Astrocyte (in vitro differentiated cells and primary cell): ENCODE data around the gene ST14. TPM values are rescaled to one million over a fixed set of nuclear protein-coding genes. Genes with fewer than 3 reads are reported as not detected.

Experiments used
- DNase-seq: peaks from one replicate; pipeline ENCODE4 v3.0.0-alpha.2; 2010; ENCODE audit warnings: low read depth
- FAIRE-seq: peaks from 2 replicates; lab custom pipeline; 2011; peaks lifted over from hg19 to GRCh38; lab: Jason Lieb, UNC
- H2AFZ ChIP-seq: 2 replicates; pipeline ENCODE4 v1.6.0; 2012; ENCODE audit warnings: low read depth, low read length, inconsistent platforms
- H3K27ac ChIP-seq: 2 replicates; pipeline ENCODE4 v1.5.1; 2011; ENCODE audit warnings: low read depth, low read length, inconsistent platforms
- H3K27me3 ChIP-seq: 2 replicates; pipeline ENCODE4 v1.6.0; 2011; ENCODE audit warnings: low read length, inconsistent platforms; ENCODE audit not compliant: insufficient read depth
- H3K36me3 ChIP-seq: 2 replicates; pipeline ENCODE4 v1.5.1; 2011; ENCODE audit warnings: low read length, inconsistent platforms; ENCODE audit not compliant: insufficient read depth
- H3K4me1 ChIP-seq: 2 replicates; pipeline ENCODE4 v1.5.1; 2011; ENCODE audit warnings: low read length, inconsistent platforms; ENCODE audit not compliant: insufficient read depth
- H3K4me2 ChIP-seq: 2 replicates; pipeline ENCODE4 v1.6.0; 2012; ENCODE audit warnings: low read length, inconsistent platforms
- H3K4me3 ChIP-seq: 2 replicates; pipeline ENCODE4 v1.5.1; 2011; ENCODE audit warnings: low read depth, mild to moderate bottlenecking, low read length, inconsistent platforms; ENCODE audit not compliant: insufficient read depth
- H3K79me2 ChIP-seq: 2 replicates; pipeline ENCODE4 v1.6.0; 2012; ENCODE audit warnings: mild to moderate bottlenecking, low read length, inconsistent platforms; ENCODE audit not compliant: insufficient read depth
- H3K9ac ChIP-seq: 2 replicates; pipeline ENCODE4 v1.6.0; 2012; ENCODE audit warnings: mild to moderate bottlenecking, low read length, inconsistent platforms
- H3K9me3 ChIP-seq: 2 replicates; pipeline ENCODE4 v1.5.1; 2012; ENCODE audit warnings: low read depth, mild to moderate bottlenecking, low read length, inconsistent platforms; ENCODE audit not compliant: insufficient read depth
- H4K20me1 ChIP-seq: 2 replicates; pipeline ENCODE4 v1.6.0; 2012; ENCODE audit warnings: low read length, inconsistent platforms; ENCODE audit not compliant: insufficient read depth
- H3K27ac Mint-ChIP-seq: one replicate; pipeline ENCODE4 v1.8.0; 2021; ENCODE audit warnings: mild to moderate bottlenecking, mixed read lengths; ENCODE audit not compliant: unreplicated experiment
- H3K27me3 Mint-ChIP-seq: one replicate; pipeline ENCODE4 v1.8.0; 2021; ENCODE audit warnings: low read depth, mixed read lengths; ENCODE audit not compliant: unreplicated experiment
- H3K36me3 Mint-ChIP-seq: one replicate; pipeline ENCODE4 v1.8.0; 2021; ENCODE audit warnings: low read depth, mixed read lengths; ENCODE audit not compliant: unreplicated experiment
- H3K4me1 Mint-ChIP-seq: one replicate; pipeline ENCODE4 v1.8.0; 2021; ENCODE audit warnings: low read depth, mixed read lengths; ENCODE audit not compliant: unreplicated experiment
- H3K4me3 Mint-ChIP-seq: one replicate; pipeline ENCODE4 v1.8.0; 2021; ENCODE audit warnings: mild to moderate bottlenecking, moderate library complexity, mixed read lengths; ENCODE audit not compliant: unreplicated experiment
- H3K9me3 Mint-ChIP-seq: one replicate; pipeline ENCODE4 v1.8.0; 2021; ENCODE audit warnings: mild to moderate bottlenecking, mixed read lengths; ENCODE audit not compliant: unreplicated experiment
- EZH2 ChIP-seq: IDR thresholded peaks from 2 replicates; pipeline ENCODE4 v1.6.1; 2012; ENCODE audit warnings: mild to moderate bottlenecking, low read length, inconsistent platforms; ENCODE audit not compliant: insufficient read depth
- total RNA-seq: library from RNA; stranded (reverse); gene quantifications from 2 replicates; pipeline ENCODE4 v1.2.1, GENCODE V29; 2021
- TF ChIP-seq, protein P1 (sequence below): IDR thresholded peaks from 2 replicates; pipeline ENCODE4 v1.5.1; 2011; ENCODE audit warnings: low read depth, mild to moderate bottlenecking, inconsistent platforms, low read length, moderate library complexity; ENCODE audit not compliant: insufficient read depth

The ST14 gene
- total RNA-seq, 1 donor from 2014 or later = 4.2 TPM

DNA sequence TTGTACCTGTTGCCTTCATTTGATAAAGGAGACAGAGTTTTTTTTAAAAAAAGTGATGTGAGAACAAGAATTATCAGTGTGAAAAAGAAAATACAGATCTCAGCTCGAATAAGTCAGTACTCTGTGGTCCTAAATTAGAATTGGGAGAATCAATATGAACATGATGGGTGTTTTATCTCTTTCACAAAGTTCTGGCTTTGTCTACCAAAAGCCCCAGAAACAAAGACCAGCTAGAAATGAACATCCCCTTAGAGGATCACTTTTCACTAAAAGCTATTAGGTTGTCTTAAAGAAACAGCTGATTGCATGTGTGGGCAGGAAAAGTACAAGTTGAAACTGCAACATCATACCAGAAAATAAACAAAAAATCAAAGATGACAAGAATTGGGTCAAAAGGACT, 8.4 kb upstream of the ST14 start:
- no peak overlapping the region for H3K4me3 ChIP-seq

DNA sequence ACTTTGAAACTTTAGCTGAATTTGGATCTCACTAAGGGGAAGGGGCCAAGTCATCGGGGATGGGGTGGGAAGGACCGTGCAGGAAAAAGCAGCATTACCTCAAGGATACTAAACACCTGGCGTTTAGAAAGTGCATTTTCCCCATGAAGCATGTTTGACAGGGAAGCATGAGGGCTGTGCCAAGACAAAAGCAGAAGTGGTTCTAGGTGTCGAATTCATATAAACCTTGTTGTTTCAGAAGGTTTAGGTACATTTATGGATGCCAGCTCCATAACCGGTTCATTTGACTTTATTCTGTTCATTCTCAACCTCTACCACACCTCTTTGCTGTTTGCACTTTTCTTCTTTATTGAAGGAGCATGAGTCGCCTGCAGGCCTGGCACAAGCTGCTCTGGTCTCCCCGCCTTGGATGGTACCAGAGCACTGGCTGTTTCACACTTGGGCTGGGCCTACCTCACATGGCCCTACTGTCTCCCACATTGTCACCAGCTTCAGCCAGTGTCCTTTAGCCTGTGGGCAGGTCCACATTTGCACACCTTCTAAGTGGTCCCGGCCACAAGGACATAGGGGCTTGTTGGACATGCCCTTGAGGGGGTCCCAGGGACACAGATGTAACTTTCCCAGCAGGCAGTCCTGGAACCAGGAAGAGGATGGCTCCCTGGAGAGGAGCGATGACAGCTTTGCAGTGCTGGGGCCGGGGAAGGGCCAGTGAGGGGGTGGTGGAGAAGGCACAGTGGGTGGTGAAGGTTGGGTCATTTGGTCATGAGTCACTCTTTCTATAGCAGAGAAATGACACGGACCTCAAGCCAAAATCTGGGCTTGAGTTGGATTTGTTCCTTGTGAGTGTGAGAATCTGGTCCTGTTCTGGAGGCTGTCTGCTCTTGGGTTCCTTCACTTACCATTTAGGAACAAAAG, 3.2 kb upstream of the ST14 start:
- Histone ChIP-seq H3K9me3 (peaks cover 2% of the 10 kb centered on the region), H3K79me2 (no peaks in the 10 kb centered on the region), H3K4me1 (peaks cover 10% of the 10 kb centered on the region), H3K4me3 (no peak overlapping the region), H3K4me2 (peak overlapping the region; percentile 72), H3K36me3 (no peaks in the 10 kb centered on the region), H2AFZ (no peak overlapping the region), H3K27ac (no peak overlapping the region), H4K20me1 (no peaks in the 10 kb centered on the region), H3K27me3 (peaks cover 30% of the 10 kb centered on the region), H3K9ac (no peak overlapping the region)
- no peak overlapping the region for H3K27ac Mint-ChIP-seq
- FAIRE-seq (no peak), DNase-seq (no peak)
- H3K9me3 Mint-ChIP-seq = peaks cover 4% of the 10 kb centered on the region
- H3K27me3 Mint-ChIP-seq = peaks cover 25% of the 10 kb centered on the region
- peaks cover 9% of the 10 kb centered on the region for H3K4me1 Mint-ChIP-seq
- H3K36me3 Mint-ChIP-seq = peaks cover 4% of the 10 kb centered on the region
- TF ChIP-seq, protein P1, sequence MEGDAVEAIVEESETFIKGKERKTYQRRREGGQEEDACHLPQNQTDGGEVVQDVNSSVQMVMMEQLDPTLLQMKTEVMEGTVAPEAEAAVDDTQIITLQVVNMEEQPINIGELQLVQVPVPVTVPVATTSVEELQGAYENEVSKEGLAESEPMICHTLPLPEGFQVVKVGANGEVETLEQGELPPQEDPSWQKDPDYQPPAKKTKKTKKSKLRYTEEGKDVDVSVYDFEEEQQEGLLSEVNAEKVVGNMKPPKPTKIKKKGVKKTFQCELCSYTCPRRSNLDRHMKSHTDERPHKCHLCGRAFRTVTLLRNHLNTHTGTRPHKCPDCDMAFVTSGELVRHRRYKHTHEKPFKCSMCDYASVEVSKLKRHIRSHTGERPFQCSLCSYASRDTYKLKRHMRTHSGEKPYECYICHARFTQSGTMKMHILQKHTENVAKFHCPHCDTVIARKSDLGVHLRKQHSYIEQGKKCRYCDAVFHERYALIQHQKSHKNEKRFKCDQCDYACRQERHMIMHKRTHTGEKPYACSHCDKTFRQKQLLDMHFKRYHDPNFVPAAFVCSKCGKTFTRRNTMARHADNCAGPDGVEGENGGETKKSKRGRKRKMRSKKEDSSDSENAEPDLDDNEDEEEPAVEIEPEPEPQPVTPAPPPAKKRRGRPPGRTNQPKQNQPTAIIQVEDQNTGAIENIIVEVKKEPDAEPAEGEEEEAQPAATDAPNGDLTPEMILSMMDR = no peak
- TF ChIP-seq EZH2 = no peak
- H3K4me3 Mint-ChIP-seq = no peak overlapping the region

More for the DNA sequence above, 8.4 kb upstream of the ST14 start:
- no peaks in the 10 kb centered on the region for H3K9me3 Mint-ChIP-seq
- H3K4me1 Mint-ChIP-seq = peaks cover 7% of the 10 kb centered on the region
- FAIRE-seq (no peak), DNase-seq (no peak)
- H3K9ac ChIP-seq = no peak overlapping the region
- TF ChIP-seq, protein P1 = no peak
- TF ChIP-seq EZH2 = no peak
- H3K79me2 ChIP-seq = no peaks in the 10 kb centered on the region
- no peaks in the 10 kb centered on the region for H3K27me3 ChIP-seq
- H3K4me2 ChIP-seq = no peak overlapping the region
- H3K4me1 ChIP-seq = peaks cover under 1% of the 10 kb centered on the region
- no peak overlapping the region for H3K27ac ChIP-seq
- no peak overlapping the region for H3K27ac Mint-ChIP-seq
- H3K27me3 Mint-ChIP-seq = no peaks in the 10 kb centered on the region
- peaks cover 22% of the 10 kb centered on the region for H3K36me3 Mint-ChIP-seq
- no peak overlapping the region for H2AFZ ChIP-seq
- H3K9me3 ChIP-seq = no peaks in the 10 kb centered on the region
- H3K4me3 Mint-ChIP-seq = no peak overlapping the region
- peaks cover 8% of the 10 kb centered on the region for H4K20me1 ChIP-seq
- no peaks in the 10 kb centered on the region for H3K36me3 ChIP-seq

DNA sequence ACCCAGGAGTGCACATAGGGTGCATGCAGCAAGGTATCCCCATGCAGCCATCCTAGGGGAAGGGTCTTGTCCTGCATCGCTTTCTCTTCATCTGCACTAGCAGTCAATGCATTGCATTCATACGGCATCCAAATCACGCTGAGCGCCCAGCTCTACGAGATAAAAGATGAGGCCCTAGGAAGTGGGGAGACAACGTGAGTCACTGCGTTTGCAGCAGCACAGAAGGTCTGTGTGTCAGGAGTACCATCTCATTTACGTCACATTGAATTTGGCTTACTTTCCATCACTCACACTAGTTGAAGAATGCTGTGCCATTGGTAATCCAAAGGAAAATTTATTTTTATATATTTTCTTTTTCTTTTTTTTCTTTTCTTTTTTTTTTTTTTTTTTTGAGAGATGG, 2.5 kb upstream of the ST14 start:
- Histone ChIP-seq H3K4me3 (no peak overlapping the region), H3K9ac (no peak overlapping the region), H3K27me3 (peaks cover 37% of the 10 kb centered on the region), H3K79me2 (no peaks in the 10 kb centered on the region), H3K36me3 (no peaks in the 10 kb centered on the region), H3K4me2 (peak overlapping the region; percentile 72), H3K4me1 (peaks cover 10% of the 10 kb centered on the region), H3K9me3 (peaks cover 2% of the 10 kb centered on the region), H2AFZ (no peak overlapping the region), H3K27ac (no peak overlapping the region), H4K20me1 (no peaks in the 10 kb centered on the region)
- Mint-ChIP-seq H3K9me3 (peaks cover 4% of the 10 kb centered on the region), H3K4me3 (no peak overlapping the region), H3K36me3 (peaks cover 1% of the 10 kb centered on the region), H3K27me3 (peaks cover 33% of the 10 kb centered on the region), H3K27ac (no peak overlapping the region), H3K4me1 (peaks cover 9% of the 10 kb centered on the region)
- no peak for DNase-seq
- TF ChIP-seq EZH2 = no peak
- TF ChIP-seq, protein P1 = no peak
- FAIRE-seq = no peak
